GM06990 (cell line): ENCODE data around the gene CDC34.

Experiments used
- DNase-seq: peaks from one replicate; pipeline ENCODE4 v3.0.0-alpha.2; 2011; ENCODE audit not compliant: insufficient read length; ENCODE audit errors: extremely low read depth
- H3K27me3 ChIP-seq: replicated peaks from 2 replicates; pipeline ENCODE4 v1.6.0; 2011; ENCODE audit warnings: low read length; ENCODE audit not compliant: control insufficient read depth, insufficient read depth
- H3K36me3 ChIP-seq: 2 replicates; pipeline ENCODE4 v1.5.1; 2011; ENCODE audit warnings: low read length; ENCODE audit not compliant: control insufficient read depth, insufficient read depth
- H3K4me3 ChIP-seq: replicated peaks from 2 replicates; pipeline ENCODE4 v1.5.1; 2011; ENCODE audit warnings: low read depth, mild to moderate bottlenecking, control low read depth, low read length
- CTCF ChIP-seq: IDR thresholded peaks from 2 replicates; pipeline ENCODE4 v1.5.1; 2011; ENCODE audit warnings: low read length, control low read depth, mild to moderate bottlenecking, inconsistent platforms; ENCODE audit not compliant: insufficient read depth, poor library complexity, severe bottlenecking

The CDC34 gene

GRCh38 chr19:510606-511100 is 20.9 kb upstream of the CDC34 start:
- peak; percentile 87 for DNase-seq
- Histone ChIP-seq H3K27me3 (no peaks in the 10 kb centered on the region), H3K36me3 (no peaks in the 10 kb centered on the region; the same call in 1 of the 2 replicates), H3K4me3 (peak overlapping the region; percentile 28; the same call in 1 of the 2 replicates)
- peak; percentile 100 for TF ChIP-seq CTCF

GRCh38 chr19:511101-511851 is 20.3 kb upstream of the CDC34 start:
- no peak for TF ChIP-seq CTCF
- Histone ChIP-seq H3K36me3 (no peaks in the 10 kb centered on the region; the same call in 1 of the 2 replicates), H3K4me3 (peak overlapping the region; percentile 28; the same call in 1 of the 2 replicates), H3K27me3 (no peaks in the 10 kb centered on the region)
- peak; percentile 72 for DNase-seq

- DNase-seq: no peak
- no peaks in the 10 kb centered on the region for H3K27me3 ChIP-seq
- H3K36me3 ChIP-seq: no peaks in the 10 kb centered on the region; the same call in 1 of the 2 replicates
- H3K4me3 ChIP-seq: no peak overlapping the region
- no peak for TF ChIP-seq CTCF
These were observed 18.8 kb upstream of the CDC34 start for GRCh38 chr19:512547-513365.

GRCh38 chr19:513368-514165 is 18.0 kb upstream of the CDC34 start:
- Histone ChIP-seq H3K4me3 (no peak overlapping the region), H3K27me3 (no peaks in the 10 kb centered on the region), H3K36me3 (no peaks in the 10 kb centered on the region; the same call in 1 of the 2 replicates)
- DNase-seq: no peak
- no peak for TF ChIP-seq CTCF

GRCh38 chr19:514166-514663 is 17.3 kb upstream of the CDC34 start:
- Histone ChIP-seq H3K4me3 (no peak overlapping the region), H3K27me3 (no peaks in the 10 kb centered on the region), H3K36me3 (no peaks in the 10 kb centered on the region; the same call in 1 of the 2 replicates)
- no peak for TF ChIP-seq CTCF
- DNase-seq: no peak
